HG03460 (cell line): ENCODE results near the gene RNMT.
"Not testable (repeated sequence)": the region's sequence is repeated elsewhere in the genome, so short reads cannot be mapped to it uniquely, and the experiment has no call there.

Experiments
- ATAC-seq: cut with Tn5 transposase; IDR thresholded peaks from one replicate; pipeline ENCODE4 v1.9.1; 2021; ENCODE audit not compliant: unreplicated experiment

The RNMT gene

DNA sequence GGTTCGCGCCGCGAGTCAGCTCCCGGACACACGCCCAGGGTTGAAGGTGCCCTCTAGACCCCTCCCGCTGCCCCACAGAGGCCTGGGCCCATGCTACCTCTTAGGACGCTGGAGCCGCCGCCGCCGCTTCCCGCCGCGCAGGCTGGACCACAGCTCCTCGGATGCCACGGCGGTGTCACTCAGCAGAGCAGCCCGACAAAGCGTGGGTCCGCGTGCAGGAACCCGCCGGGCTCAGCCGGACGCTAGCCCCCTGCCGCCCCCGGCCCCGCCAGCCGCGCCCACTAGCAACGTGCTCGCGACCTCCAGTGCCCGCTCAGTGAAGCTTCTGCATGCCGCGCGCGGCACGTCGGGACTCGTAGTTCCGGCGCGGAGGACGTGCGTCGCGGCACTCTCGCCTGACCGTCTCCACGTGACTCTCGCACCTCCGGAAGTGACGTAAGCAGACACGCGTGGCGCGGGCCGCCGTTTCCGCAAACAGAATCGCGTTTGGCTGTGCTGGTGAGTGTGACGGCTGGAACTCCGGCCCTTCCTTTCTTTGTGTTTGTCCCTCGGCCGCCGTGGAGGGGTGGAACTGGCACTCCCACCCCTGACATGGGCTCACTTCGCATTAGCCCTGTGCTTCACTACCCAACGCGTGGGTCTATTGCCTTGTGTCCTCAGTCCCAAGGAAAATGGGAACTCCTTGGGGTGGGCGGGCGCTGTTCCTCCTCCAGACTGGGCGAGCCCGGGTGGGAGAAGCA is at the start of gene RNMT, which contains the start of gene FAM210A:
Gene RNMT (plus strand): TSS at position 442 of the 740 bp plus-strand sequence. CDS start 4,845 bp downstream, outside the sequence.
Gene FAM210A (minus strand): TSS at position 327 of the 740 bp plus-strand sequence. CDS start 44,481 bp downstream, outside the sequence.
- ATAC-seq: peak; percentile 89

DNA sequence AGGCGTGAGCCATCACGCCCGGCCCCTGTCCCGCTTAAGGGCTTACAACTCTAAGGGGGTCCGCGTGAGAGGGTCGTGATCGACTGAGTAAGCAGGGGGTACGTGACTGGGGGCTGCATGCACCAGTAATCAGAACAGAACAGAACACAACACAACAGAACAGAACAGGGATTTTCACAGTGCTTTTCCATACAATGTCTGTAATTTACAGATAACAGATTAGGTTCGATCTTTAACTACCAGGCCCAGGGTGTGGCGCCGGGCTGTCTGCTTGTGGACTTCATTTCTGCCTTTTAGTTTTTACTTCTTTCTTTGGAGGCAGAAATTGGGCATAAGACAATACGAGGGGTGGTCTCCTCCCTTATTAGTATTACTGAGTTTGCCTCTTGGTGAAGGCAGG is 49.1 kb upstream of the RNMT start:
- not testable (repeated sequence) for ATAC-seq

DNA sequence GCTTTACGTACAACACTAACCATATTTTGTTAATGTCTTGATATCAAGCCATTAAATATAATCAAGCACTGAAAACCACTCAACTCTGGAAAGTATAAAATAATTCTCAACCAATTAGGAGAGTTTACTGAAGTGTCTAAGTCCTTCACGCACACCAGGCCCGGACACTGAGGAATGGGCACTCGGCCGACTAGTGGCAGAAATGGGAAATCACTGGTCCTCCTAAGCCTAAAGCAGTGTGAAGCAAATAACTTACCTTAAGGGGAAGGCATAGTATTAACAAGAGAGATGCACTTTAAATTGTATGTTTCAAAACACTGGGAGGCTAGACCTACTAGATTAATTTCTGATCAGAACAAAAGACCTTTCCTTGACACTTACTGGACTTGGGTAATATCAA is 45.9 kb upstream of the RNMT start:
- no peak for ATAC-seq

GRCh38 chr18:13681701-13682100 is 44.8 kb upstream of the RNMT start:
- no peak for ATAC-seq

DNA sequence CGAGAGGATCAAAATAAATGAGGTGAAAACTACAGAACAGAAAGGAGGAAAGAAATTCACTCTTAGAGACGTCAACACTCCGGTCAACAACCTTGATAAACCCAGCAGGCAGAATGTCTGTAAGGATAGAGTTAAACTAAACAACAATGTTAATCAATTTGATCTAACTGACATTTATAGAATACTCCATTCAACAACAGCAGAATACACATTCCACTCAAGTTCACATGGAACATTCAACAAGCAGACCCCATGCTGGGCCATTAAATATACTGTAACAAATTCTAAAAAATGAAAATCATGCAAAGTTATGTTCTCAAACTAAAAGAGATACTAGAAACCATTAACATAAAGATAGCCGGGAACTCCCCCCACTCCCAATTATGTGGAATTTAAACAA is 41.9 kb upstream of the RNMT start:
- no peak for ATAC-seq

- no peak for ATAC-seq
Measured at GRCh38 chr18:13688191-13689136, 38.0 kb upstream of the RNMT start.

GRCh38 chr18:13690060-13690459 is 36.4 kb upstream of the RNMT start:
- not testable (repeated sequence) for ATAC-seq

- not testable (repeated sequence) for ATAC-seq
Measured at GRCh38 chr18:13695337-13695736, 31.1 kb upstream of the RNMT start.

GRCh38 chr18:13696961-13697360 is 29.5 kb upstream of the RNMT start:
- ATAC-seq: no peak

DNA sequence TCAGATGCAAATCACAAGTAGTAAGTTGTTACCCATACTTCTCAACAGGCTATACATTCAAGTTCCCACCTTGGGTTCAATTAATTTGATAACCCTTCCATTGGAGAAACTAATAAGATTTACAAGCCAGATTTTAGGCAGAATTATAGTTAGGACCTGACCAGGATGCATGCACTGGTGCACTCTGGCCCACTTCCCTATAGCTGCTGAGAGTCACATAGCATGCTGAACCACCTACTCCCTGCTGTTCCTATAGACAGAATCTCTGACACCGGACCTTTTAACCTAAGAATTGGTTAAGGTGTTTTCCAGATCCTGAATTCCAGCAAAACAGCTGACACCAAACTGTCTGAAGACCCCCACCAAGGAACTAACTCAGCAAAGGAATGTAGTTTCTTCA is 26.3 kb upstream of the RNMT start:
- no peak for ATAC-seq

- no peak for ATAC-seq
Measured at GRCh38 chr18:13703899-13704298, 22.6 kb upstream of the RNMT start.

DNA sequence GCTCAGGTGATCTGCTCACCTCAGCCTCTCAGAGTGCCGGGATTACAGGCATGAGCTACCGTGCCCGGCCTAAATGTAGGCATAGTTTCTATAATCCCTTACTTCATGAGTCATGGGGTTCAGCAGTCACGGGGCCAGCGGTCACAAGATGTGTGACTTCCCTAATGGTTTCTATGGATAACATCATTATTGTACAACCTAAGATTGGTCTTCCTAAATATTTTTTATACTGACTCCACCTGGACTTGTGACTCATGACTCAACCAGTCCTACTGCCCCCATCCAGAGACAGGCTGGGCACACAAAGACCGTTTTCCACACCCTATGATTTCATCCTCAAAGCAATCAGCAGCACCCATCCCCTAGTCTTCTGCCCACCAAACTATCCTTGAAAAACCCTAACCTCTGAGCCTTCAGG is 16.1 kb upstream of the RNMT start:
- no peak for ATAC-seq

- ATAC-seq: no peak
Measured at GRCh38 chr18:13712400-13713131, 13.9 kb upstream of the RNMT start.

GRCh38 chr18:13713455-13714055 is 12.9 kb upstream of the RNMT start:
- ATAC-seq: no peak

DNA sequence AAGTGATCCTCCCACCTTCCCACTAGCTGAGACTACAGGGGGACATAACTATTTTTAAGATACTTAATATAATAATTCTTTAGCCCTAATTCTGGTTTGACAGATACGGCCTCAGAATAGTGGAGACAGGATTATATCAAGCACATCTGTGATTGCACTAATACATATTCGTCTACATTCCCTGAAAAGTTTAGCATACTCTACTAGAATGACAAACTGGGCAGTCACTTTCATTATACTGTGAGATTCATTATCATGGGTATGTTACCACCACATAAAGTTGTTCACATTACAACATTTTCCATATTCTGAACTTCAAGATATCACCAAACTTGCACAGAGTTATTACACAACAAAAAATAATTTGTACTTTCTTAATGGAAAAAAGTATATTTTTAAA is 11.1 kb upstream of the RNMT start:
- no peak for ATAC-seq

DNA sequence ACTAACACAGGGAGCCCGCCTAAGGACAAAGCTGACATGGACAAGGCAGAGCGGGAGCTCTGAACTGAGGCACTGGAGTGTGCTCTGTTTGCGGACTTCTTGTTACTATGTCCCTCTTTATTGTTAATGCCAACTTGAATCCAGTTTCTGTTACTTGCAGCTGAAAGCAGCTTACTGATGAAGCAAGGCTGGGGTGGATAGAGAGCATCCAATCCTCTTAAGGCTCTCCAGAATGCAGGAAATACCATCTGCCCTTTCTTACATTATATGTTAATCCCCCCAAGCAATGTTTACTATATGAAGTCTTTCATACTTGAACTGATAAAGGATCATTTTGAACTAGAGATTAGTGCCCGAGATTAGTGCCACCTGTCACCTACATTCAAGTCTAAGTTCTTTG is 9.6 kb upstream of the RNMT start:
- no peak for ATAC-seq

DNA sequence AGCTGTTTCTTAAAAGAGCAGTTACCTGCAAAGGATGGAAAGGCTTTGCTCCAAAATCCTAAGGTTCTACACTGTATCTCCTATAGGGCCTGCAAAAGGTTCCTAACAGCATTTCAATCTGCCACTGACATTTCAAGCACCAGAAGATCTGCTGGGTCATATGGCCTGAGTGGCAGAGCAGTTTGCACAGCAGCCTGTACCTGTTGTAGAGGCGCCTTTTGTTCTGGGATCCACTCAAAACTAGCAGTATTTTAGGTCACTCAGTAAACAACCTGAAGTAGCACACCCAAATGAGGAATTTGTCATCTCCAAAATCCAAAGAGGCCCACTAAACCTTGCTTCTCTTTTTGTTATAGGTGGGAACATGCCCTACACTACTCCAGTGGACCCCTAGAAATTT is 6.3 kb upstream of the RNMT start:
- no peak for ATAC-seq

- ATAC-seq: no peak
Measured at GRCh38 chr18:13720847-13721246, 5.6 kb upstream of the RNMT start.

DNA sequence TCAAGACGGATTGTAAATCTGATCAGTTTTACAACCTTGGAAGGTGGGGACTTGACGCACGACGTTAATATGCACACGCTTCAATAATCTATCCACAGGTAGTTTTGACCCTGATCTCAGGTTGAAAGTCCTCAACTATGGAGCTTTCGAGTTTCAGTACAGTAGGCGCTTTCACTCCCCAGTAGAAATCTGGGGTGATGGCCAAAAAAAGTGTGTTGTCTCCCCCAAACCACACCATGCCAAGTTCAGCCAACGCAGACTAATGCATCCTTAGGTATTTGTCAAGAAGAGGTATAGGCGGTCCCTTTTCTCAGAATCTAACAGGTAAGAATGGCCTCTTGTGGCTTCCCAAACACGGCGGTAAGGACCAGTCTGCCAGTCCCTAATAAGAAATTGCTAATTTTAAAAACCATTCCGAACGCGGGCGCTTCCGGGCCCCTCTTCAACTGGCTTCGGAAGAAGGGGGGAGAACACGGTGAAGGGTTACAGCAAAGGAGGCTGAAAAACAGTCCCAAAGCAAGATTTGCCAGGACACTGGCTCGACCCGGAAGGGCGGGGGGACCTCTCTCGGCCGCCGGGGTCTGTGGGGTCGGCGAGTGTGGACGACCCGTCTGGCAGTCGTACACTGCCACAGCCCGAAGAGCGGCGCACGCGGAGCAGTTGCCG is 774 bp upstream of the RNMT start:
- no peak for ATAC-seq

DNA sequence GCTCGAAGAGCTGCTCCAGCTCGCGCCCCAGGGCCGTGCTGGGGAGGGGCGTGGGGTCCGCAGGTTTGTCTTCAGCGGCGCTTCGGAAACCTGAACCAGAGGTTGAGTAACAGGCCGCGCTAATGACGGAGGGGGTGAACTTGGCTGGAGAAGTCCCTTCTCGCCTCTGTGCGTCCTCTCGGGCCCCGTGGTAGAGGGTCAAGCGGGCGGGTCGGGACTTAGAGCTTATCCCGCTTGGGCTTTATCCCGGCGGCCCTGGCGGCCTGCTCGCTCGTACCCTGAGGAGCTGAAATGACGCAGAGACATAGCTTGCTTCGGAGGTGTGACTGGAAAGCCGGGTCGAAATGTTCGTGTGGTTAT is 479 bp downstream of the RNMT start:
- peak; percentile 21 for ATAC-seq
